Measurements from ENCODE around the gene LUC7L3.

Gene LUC7L3

GRCh38 chr17:50749245-50749644 is 29.8 kb downstream of the LUC7L3 start:
- H3K79me2 ChIP-seq (ENCODE audit: low read length), result peaks cover 23% of the 10 kb centered on the region
- 0 out of 2 replicates have a peak, but pooled peaks cover 4% of the 10 kb centered on the region for H3F3A ChIP-seq (ENCODE audit: insufficient read depth, low read length)
- H3K9ac ChIP-seq (ENCODE audit: low read length), result no peak overlapping the region
- no peak for DNase-seq
- no peak overlapping the region for H3K27ac ChIP-seq (ENCODE audit: low read length)
- no peak overlapping the region for H3K4me2 ChIP-seq (ENCODE audit: low read depth, low read length)
- H3K36me3 ChIP-seq (replicated peaks; ENCODE audit: insufficient read depth, low read length), result peaks cover 27% of the 10 kb centered on the region
- TF ChIP-seq CTCF (IDR thresholded peaks at IDR 0.05; ENCODE audit: low read length) (no peak), EZH2 (optimal IDR thresholded peaks at IDR 0.05; ENCODE audit: low read depth, low read length) (no peak), EZH2phosphoT487 (IDR thresholded peaks at IDR 0.05; ENCODE audit: low read length) (no peak)
- H2AFZ ChIP-seq (ENCODE audit: low read length), result no peak overlapping the region
- H3K4me1 ChIP-seq (ENCODE audit: low read length), result no peaks in the 10 kb centered on the region
- no peaks in the 10 kb centered on the region for H3K9me2 ChIP-seq (replicated peaks; ENCODE audit: insufficient read depth, low read length)
- no peak overlapping the region for H3K4me3 ChIP-seq (ENCODE audit: low read length)
- no peaks in the 10 kb centered on the region; the same call in 1 of the 2 replicates for H4K20me1 ChIP-seq (ENCODE audit: insufficient read depth, low read length)
- no peaks in the 10 kb centered on the region for H3K27me3 ChIP-seq (replicated peaks; ENCODE audit: insufficient read depth, low read length)
- H3K9me3 ChIP-seq (replicated peaks; ENCODE audit: insufficient read depth, low read length), result no peaks in the 10 kb centered on the region

- H3K36me3 ChIP-seq (replicated peaks; ENCODE audit: insufficient read depth, low read length), result peaks cover 12% of the 10 kb centered on the region
- TF ChIP-seq EZH2phosphoT487 (IDR thresholded peaks at IDR 0.05; ENCODE audit: low read length) (no peak), EZH2 (optimal IDR thresholded peaks at IDR 0.05; ENCODE audit: low read depth, low read length) (no peak), CTCF (IDR thresholded peaks at IDR 0.05; ENCODE audit: low read length) (no peak)
- 0 out of 2 replicates have a peak, but pooled peaks cover 3% of the 10 kb centered on the region for H3F3A ChIP-seq (ENCODE audit: insufficient read depth, low read length)
These were observed 35.1 kb downstream of the LUC7L3 start for GRCh38 chr17:50754521-50754920.

GRCh38 chr17:50758524-50758923 is 39.1 kb downstream of the LUC7L3 start:
- H3K4me1 ChIP-seq (ENCODE audit: low read length), result no peaks in the 10 kb centered on the region
- no peak overlapping the region for H3K9ac ChIP-seq (ENCODE audit: low read length)
- TF ChIP-seq EZH2 (optimal IDR thresholded peaks at IDR 0.05; ENCODE audit: low read depth, low read length), result no peak
- TF ChIP-seq EZH2phosphoT487 (IDR thresholded peaks at IDR 0.05; ENCODE audit: low read length), result no peak
- no peak for TF ChIP-seq CTCF (IDR thresholded peaks at IDR 0.05; ENCODE audit: low read length)
- no peak for DNase-seq
- H2AFZ ChIP-seq (ENCODE audit: low read length), result no peak overlapping the region
- H3K4me2 ChIP-seq (ENCODE audit: low read depth, low read length), result no peak overlapping the region
- H3K4me3 ChIP-seq (ENCODE audit: low read length), result no peak overlapping the region
- 0 out of 2 replicates have a peak, but pooled peaks cover 3% of the 10 kb centered on the region for H3F3A ChIP-seq (ENCODE audit: insufficient read depth, low read length)
- H3K36me3 ChIP-seq (replicated peaks; ENCODE audit: insufficient read depth, low read length), result no peaks in the 10 kb centered on the region
- H3K79me2 ChIP-seq (ENCODE audit: low read length), result no peaks in the 10 kb centered on the region
- no peak overlapping the region for H3K27ac ChIP-seq (ENCODE audit: low read length)
- no peaks in the 10 kb centered on the region for H3K9me2 ChIP-seq (replicated peaks; ENCODE audit: insufficient read depth, low read length)
- no peaks in the 10 kb centered on the region; the same call in 1 of the 2 replicates for H3K27me3 ChIP-seq (replicated peaks; ENCODE audit: insufficient read depth, low read length)
- no peaks in the 10 kb centered on the region for H4K20me1 ChIP-seq (ENCODE audit: insufficient read depth, low read length)
- H3K9me3 ChIP-seq (replicated peaks; ENCODE audit: insufficient read depth, low read length), result no peaks in the 10 kb centered on the region

More at GRCh38 chr17:50754521-50754920, 35.1 kb downstream of the LUC7L3 start:
- Histone ChIP-seq H3K9me2 (replicated peaks; ENCODE audit: insufficient read depth, low read length) (no peaks in the 10 kb centered on the region), H3K9ac (ENCODE audit: low read length) (no peak overlapping the region), H3K27ac (ENCODE audit: low read length) (no peak overlapping the region), H3K9me3 (replicated peaks; ENCODE audit: insufficient read depth, low read length) (no peaks in the 10 kb centered on the region), H3K27me3 (replicated peaks; ENCODE audit: insufficient read depth, low read length) (no peaks in the 10 kb centered on the region), H2AFZ (ENCODE audit: low read length) (no peak overlapping the region), H3K4me2 (ENCODE audit: low read depth, low read length) (no peak overlapping the region), H3K79me2 (ENCODE audit: low read length) (no peaks in the 10 kb centered on the region), H4K20me1 (ENCODE audit: insufficient read depth, low read length) (no peaks in the 10 kb centered on the region; the same call in 1 of the 2 replicates), H3K4me3 (ENCODE audit: low read length) (no peak overlapping the region), H3K4me1 (ENCODE audit: low read length) (no peaks in the 10 kb centered on the region)
- DNase-seq, result no peak

Measured in MM.1S (cell line).